H1 (cell line): ENCODE measurements around the gene TEAD1.

ENCODE experiments used
- BCL11A ChIP-seq, 2 experiments: IDR thresholded peaks; one replicate each; pipeline ENCODE4 v1.6.1; 2011; ENCODE audit warnings: low read depth in 2 of 2, low read length in 2 of 2, mild to moderate bottlenecking in 2 of 2
- CTCF ChIP-seq, 3 experiments: IDR thresholded peaks; 1 replicate in 2 of 3; 2 replicates in 1 of 3; pipeline versions ENCODE4 v1.5.1 to v1.6.1; 2011; ENCODE audit warnings: low read length in 3 of 3, mild to moderate bottlenecking in 3 of 3, inconsistent platforms in 2 of 3, low read depth in 1 of 3, moderate library complexity in 1 of 3; ENCODE audit not compliant: insufficient read depth in 1 of 3; ENCODE audit errors: control extremely low read depth in 1 of 3
- MAX ChIP-seq: IDR thresholded peaks from 2 replicates; pipeline ENCODE4 v1.6.1; 2012; ENCODE audit warnings: inconsistent platforms
- POLR2A ChIP-seq, 2 experiments: IDR thresholded peaks; 1 replicate in 1 of 2; 2 replicates in 1 of 2; pipeline ENCODE4 v1.6.1; 2011; ENCODE audit warnings: low read depth in 2 of 2, low read length in 2 of 2, mild to moderate bottlenecking in 2 of 2; ENCODE audit errors: control extremely low read depth in 1 of 2
- USF2 ChIP-seq: IDR thresholded peaks from 2 replicates; pipeline ENCODE4 v1.6.1; 2011; ENCODE audit warnings: low read length, improper control_type of control experiment

GRCh38 chr11:12832480-12833224, 158.4 kb downstream of the TEAD1 start:
- TF ChIP-seq BCL11A (IDR thresholded peaks at IDR 0.05; ENCODE audit: low read depth in 2 of 2, low read length in 2 of 2) (no peak), USF2 (no peak), CTCF (IDR thresholded peaks at IDR 0.05; ENCODE audit: control extremely low read depth in 1 of 3, insufficient read depth in 1 of 3, low read depth in 1 of 3, low read length in 3 of 3) (no peak), POLR2A (IDR thresholded peaks at IDR 0.05; ENCODE audit: control extremely low read depth in 1 of 2, low read depth in 2 of 2, low read length in 2 of 2) (no peak), MAX (no peak)
